HG02571 (cell line): ENCODE measurements around the gene RASAL1.
"Not testable (repeated sequence)": the region's sequence is repeated elsewhere in the genome, so short reads cannot be mapped to it uniquely, and the experiment has no call there.

Experiments used
- ATAC-seq: cut with Tn5 transposase; IDR thresholded peaks from one replicate; pipeline ENCODE4 v1.9.1; 2021; ENCODE audit warnings: mild to moderate bottlenecking, moderate library complexity; ENCODE audit not compliant: unreplicated experiment

The RASAL1 gene

GRCh38 chr12:113119980-113120669 is 15.4 kb downstream of the RASAL1 start:
- no peak for ATAC-seq

- no peak for ATAC-seq
Observed at GRCh38 chr12:113118142-113118541, 17.4 kb downstream of the RASAL1 start.

- not testable (repeated sequence) for ATAC-seq
Observed at GRCh38 chr12:113117684-113118083, 17.9 kb downstream of the RASAL1 start.

- ATAC-seq: no peak
Observed at GRCh38 chr12:113116875-113117274, 18.7 kb downstream of the RASAL1 start.

GRCh38 chr12:113115455-113116126 is 20.0 kb downstream of the RASAL1 start:
- ATAC-seq: no peak

- no peak for ATAC-seq
Observed at GRCh38 chr12:113114447-113115178, 20.9 kb downstream of the RASAL1 start.

- no peak for ATAC-seq
Observed at GRCh38 chr12:113113397-113113796, 22.2 kb downstream of the RASAL1 start.

- no peak for ATAC-seq
Observed at GRCh38 chr12:113112043-113112899, 23.3 kb downstream of the RASAL1 start.

GRCh38 chr12:113111247-113111646 is 24.3 kb downstream of the RASAL1 start:
- ATAC-seq: no peak

GRCh38 chr12:113109872-113110599 is 25.5 kb downstream of the RASAL1 start:
- no peak for ATAC-seq

GRCh38 chr12:113109360-113109759 is 26.2 kb downstream of the RASAL1 start:
- ATAC-seq: no peak

GRCh38 chr12:113108308-113108707 is 27.3 kb downstream of the RASAL1 start:
- ATAC-seq: no peak

- no peak for ATAC-seq
Observed at GRCh38 chr12:113106361-113106760, 29.2 kb downstream of the RASAL1 start.

- ATAC-seq: no peak
Observed at GRCh38 chr12:113105606-113106271, 29.8 kb downstream of the RASAL1 start.

GRCh38 chr12:113104953-113105510 is 30.5 kb downstream of the RASAL1 start:
- no peak for ATAC-seq

GRCh38 chr12:113103756-113104450 is 31.7 kb downstream of the RASAL1 start:
- ATAC-seq: no peak

- ATAC-seq: no peak
Observed at GRCh38 chr12:113102811-113103210, 32.8 kb downstream of the RASAL1 start.

GRCh38 chr12:113101751-113102150 is 33.8 kb downstream of the RASAL1 start:
- no peak for ATAC-seq

- no peak for ATAC-seq
Observed at GRCh38 chr12:113099764-113100163, 35.8 kb downstream of the RASAL1 start.
